GM21619 (cell line): Measurements from ENCODE around the gene SERPINB5.

Experiments
- ATAC-seq: cut with Tn5 transposase; IDR thresholded peaks from one replicate; pipeline ENCODE4 v1.9.1; 2021; ENCODE audit not compliant: unreplicated experiment

Gene SERPINB5

DNA sequence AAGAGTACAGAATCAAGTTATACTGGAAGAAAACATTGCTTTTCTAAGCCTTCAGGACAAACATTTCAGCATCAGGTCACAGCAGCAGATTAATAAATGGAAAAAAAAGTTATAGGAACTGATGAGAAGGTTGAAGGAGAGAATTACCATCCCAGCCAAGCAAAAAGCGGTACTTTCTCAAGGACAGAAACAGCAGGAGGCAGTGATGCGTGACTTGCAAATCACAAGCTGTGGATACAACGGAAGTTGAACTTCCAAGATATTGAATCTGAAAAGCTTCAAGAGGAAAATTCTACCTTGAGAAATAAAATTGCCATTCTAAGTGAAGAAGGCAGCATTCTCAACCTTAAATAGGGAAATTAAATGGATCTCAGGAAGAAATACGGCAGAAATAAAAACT lies 46.9 kb downstream of the SERPINB5 start:
- ATAC-seq = no peak

DNA sequence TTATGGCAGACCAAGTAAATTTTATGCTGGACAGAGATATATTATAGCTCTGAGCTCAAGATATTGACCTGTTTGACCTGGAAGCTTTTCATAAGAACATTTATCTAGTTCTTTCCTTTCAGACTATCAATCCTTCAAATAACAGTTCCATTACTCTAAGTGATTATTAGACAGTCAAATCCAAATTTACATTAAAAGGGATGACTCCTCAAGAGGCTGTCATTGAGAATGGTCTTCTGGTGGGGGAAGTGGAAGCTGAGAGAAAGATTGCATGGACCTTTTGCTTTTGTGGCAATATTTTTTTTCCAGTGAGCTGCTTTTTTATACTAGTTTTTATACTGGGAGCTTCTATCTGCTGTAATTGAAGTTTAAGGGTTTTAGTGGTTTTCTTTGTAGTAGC lies 50.5 kb downstream of the SERPINB5 start:
- ATAC-seq = no peak

DNA sequence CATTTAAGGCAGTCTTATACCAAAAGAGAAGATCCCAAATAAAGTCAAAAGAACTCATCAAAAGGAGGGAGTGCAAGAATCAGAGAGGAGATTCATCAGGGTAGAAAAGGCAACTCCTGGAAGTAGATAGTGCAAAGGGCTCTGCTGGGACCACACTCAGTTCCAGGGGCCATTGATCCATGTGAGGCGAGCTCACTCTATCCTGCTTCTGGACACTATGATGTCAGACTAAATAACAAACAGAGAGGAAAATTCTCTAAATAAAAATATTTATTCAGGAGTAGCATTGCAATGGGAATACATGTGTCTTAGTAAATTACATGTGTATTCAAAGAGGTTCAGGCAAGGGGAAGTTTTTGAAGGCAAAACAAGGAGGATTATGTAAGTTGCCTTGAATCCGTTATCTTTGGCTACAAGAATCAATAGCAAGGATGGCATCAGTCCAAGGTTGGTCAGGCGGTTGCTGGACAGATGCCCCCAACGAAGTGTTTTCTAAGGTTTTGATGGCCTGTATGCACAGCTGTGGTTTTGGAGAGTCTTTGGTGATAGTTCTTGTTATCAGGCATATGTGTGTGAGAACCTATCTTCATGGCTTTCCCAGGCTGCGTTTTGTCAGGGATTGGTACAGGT lies 52.2 kb downstream of the SERPINB5 start:
- no peak for ATAC-seq

DNA sequence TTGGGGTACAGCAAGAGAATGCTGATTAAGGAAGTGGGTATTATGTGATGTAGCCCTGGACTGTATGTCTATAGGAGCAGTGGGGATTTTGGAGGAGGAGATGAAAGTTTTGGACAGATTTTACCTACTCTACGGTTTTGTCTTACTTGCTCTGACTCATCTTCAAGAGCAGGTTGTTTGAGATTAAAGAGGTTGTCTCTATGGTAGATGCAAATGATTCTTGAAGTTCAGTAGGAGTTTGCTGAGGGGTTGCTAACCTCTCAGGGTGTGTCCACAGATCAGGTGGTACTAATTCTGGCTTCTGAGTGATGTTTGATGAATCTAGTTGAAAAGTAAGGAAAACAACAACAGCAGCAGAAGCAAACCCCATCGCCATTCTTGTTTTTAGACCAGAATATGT lies 55.7 kb downstream of the SERPINB5 start:
- no peak for ATAC-seq

DNA sequence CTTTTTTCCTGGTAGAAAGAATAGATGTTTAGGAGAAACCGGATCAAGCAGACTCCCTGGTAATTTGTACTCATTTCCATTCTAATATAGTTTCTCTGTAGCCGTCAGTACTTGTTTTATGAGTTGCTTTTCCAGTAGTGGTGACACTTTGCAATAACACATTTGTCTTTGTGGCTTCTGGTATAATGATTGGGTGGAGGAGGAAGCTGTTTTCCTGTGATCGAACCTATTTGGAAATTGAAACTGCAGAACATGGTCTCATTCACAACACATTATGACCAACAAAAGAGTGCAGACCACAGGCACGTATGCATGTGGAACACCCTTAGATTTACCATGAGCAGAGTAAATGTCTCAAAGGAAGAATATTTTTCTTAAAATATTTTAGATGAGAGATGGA lies 57.9 kb downstream of the SERPINB5 start:
- no peak for ATAC-seq

DNA sequence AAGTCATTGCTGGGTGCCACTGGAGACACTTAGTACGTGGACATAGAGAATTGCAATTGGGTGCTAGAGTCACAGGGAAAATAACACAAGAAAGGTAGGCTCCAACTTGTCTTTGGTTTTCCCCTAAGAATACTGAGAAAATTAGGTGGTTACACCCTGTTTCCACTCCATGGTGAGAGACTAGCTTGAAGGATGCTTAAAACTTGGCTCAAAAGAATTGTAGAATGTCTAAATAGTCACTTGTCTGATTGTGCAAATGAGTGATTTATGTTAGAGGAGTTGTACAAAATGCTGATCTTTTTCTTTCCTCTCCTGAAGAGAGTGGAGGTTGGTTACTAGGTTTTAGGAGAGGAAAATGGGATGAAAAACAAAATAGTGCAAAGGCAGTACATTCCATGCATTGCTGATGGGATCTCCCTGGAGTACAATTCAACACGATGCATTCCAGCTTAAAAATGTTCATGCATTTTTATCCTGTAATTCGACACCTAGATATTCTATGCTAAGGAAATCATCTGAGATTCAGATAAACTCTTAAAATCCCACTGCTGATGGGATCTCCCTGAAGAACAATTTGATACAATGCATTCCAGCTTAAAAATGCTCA lies 63.2 kb downstream of the SERPINB5 start:
- no peak for ATAC-seq

DNA sequence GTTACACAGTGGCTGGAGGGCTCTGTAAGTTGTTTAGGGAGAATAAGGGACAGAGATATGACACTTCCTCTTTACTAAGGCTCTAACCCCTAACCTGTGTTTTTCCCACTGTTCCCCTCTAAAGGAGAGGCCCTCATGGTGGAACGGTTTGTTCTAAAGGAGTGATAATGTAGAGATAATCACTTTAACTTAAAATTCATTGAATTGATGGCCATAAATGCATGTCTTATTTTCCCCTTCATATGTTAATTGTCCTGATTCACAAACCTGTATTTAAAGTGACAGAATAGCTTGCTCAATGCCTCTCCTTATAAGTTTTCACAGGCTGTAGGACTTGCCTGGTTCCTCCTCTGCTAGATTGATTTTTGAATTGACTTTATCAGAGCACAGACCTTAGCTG lies 65.3 kb downstream of the SERPINB5 start, which contains the start of gene SERPINB12:
Gene SERPINB12, plus strand, starts transcription at position 301 of the 400 bp plus-strand sequence. CDS start 13,791 bp downstream, outside the sequence.
- ATAC-seq = no peak

DNA sequence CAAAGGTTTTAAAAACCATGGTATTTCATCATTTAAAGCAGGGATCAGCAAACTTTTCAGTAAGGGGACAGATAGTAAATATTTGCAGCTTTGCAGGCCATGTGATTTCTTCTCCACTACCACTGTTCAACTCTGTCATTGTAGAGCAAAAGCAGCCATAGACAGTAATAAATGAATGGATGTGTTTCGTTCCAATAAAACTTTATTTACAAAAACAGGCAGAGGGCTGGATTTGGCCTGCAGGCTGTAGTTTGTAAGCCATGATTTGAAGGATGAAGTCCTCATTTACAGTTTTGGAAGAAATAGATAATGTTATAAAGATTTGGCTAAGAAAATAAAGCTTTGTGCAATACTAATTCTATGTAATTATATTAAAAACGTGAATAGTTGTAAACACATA lies 67.3 kb downstream of the SERPINB5 start:
- no peak for ATAC-seq

DNA sequence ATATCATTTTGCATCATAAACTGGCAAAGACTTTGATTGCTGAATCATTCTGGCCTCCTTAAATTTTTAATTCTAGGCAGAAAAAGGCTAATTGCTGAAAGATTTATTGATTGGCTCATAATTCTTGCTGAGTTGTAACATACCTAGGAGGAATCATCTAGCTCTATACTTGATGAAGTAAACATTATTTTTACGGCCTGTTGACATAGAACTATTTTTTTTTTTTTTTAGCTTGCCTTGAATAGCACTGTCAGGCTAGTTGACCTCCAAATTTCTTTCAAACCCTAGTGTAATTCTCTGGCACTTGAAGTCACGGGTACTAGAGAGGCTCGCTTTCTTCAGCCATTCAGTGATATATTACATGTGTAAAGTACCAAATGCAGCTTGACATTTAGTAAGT lies 68.2 kb downstream of the SERPINB5 start:
- ATAC-seq = no peak

DNA sequence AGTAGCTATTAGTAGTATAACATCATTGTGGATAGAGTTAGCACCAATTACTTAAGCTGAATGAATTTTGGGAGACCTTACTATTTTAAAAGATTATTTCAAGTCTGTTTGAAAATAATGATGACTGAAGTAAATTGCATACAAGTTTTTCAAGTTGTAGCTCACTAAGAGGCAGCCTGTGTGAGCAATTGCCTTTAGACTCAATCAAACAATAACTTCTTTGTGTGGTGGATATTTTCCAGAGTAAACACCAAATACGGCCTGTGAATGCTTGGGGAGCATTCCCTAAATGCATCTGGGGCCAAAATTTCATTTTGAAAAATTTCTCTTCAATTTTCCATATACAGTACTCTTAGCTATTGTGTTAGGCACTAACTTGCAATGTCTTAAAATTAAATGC lies 73.3 kb downstream of the SERPINB5 start:
- no peak for ATAC-seq

DNA sequence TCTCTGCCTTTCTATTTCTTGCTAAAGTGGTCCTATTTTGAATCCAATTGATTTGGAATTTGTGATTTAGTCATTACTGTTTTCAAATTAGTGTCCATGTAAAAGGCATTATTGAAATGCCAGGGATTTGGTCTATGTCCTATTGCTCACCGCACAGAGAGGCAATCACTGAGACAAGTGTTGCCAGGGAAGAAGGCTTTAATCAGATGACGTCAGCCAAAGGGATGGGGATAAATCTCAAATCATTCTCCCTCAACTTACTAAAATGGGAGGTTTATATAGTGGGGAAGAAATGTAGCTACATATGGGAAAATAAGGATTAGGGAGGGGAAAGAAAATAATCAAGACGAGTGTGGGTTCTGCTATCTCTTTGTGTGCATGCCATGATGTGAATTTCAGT lies 75.0 kb downstream of the SERPINB5 start:
- no peak for ATAC-seq

DNA sequence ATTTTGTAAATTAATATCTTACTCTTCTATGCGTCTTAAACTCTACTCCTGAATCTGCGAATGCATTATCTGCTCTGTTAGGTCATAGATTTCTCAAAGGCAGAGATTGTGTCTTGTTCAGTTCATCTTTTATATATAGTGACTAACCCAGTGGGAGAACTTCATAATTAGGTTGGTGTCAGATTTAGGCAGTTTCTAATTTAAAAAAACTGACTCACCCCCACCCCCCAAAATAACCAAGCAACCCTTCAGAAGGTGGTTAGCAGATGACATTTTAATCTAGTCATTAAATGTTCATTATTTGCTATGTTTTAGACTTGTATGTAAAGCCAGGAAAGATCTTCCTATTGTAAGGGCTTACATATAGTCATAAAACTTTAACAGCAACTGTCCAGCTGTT lies 75.8 kb downstream of the SERPINB5 start:
- ATAC-seq = no peak

DNA sequence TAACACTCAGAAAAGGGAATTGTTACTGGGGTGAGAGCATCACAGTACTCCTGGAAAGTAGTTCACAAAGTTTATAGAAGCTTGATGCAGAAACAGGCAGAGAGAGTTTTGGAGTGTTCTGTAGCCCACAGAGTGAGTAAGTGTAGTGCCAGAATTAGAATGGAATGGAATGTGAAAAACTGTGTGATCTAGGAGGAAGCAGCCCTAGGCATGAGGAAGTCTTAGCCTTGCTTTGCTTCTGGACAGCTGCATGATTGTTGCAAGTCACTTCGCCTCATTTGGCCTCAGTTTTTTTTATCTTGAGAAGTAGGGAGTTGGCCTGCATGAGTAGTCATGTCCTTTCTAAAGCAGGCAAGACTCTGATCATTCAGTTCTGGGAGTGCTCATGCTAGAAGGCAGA lies 76.3 kb downstream of the SERPINB5 start:
- no peak for ATAC-seq
